NCI-H1048 (cell line): ENCODE measurements around the gene CETN3.
A peak's percentile ranks its signal among the peaks of the same experiment; 100 is the strongest.
"Not testable (repeated sequence)": the region's sequence is repeated elsewhere in the genome, so short reads cannot be mapped to it uniquely, and the experiment has no call there.

ENCODE experiments used
- DNase-seq: peaks from one replicate; lab custom pipeline; 2025; lab: John Stamatoyannopoulos, UW

Gene CETN3

DNA sequence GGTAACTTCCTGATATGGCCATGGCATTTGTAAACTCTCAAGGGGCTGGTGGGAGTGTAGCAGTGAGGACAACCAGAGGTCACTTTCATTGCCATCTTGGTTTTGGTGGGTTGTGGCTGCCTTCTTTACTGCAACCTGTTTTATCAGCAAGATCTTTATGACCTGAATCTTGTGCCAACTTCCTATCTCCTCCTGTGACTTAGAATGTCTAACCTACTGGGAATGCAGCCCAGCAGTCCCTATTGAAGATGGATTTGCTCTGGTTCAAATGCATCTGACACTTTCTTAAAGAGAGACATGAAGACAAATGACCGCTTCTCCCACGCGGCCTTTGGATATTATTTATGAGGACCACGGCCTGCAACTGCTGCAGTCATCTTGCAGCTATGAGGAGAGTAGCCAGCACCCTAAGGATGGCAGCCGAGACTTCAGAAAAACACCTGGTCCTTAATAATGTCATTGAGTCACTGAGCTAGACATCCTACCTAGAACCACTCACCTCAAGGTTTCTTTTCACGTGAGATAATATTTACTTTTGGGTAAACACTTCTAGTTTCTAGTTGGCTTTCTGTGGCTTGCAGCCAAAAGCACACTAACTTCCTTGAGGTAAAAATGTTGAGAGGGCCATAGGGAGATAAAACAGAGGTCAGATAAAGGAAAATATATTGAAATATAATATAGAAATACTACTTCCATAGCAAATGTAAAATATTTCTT lies 28.2 kb downstream of the CETN3 start:
- no peak for DNase-seq

DNA sequence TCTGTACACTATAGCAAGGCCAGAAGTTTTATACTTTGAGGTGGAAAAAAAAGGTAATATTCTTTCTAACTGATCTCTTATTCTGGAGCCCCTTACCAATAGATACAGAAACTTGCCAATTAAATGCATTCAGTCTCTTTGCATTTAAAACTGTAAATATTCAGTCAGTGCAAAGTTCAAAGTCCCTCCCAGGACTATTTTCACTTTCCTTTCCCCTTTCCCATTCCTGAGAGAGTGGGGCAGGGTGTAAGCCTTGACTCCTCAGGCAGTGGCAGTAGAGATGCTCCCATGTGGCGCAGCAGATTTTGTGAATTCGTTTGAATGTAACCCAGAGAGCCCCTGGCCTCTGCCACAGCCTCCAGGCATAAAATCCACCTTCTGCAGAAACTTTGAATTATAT lies 29.9 kb downstream of the CETN3 start:
- DNase-seq: no peak

DNA sequence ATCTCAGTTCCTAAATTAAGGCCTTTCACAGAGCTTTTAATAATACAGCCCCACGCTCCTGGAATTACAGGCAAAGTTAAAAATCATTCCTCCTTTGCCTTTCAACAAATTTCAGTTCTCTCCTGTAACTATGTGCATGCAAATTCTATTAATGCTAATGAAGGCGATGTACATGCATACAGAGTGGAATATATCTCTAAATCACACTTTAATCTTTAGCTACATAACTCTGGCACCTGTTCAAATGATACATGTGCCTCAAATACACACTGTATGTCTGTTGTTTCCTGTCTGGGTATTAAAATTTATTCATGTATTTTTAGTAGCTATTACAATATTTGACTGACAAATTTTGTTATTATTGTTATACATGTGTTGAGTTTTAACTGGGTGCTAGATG lies 30.8 kb downstream of the CETN3 start:
- peak; percentile 39 for DNase-seq

DNA sequence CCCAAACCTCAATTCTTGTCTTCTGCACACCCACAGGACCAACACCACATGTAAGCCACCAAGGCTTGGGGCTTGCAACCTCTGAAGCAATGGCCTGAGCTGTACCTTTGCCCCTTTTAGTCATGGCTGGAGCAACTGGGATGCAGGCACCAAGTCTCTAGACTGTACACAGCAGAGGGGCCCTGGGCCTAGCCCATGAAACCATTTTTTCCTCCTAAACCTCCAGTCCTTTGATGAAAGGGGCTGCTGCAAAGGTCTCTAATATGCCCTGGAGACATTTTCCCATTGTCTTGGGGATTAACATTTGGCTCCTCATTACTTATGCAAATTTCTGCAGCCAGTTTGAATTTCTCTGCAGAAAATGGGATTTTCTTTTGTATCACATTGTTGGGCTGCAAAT lies 38.3 kb downstream of the CETN3 start:
- DNase-seq: not testable (repeated sequence)

DNA sequence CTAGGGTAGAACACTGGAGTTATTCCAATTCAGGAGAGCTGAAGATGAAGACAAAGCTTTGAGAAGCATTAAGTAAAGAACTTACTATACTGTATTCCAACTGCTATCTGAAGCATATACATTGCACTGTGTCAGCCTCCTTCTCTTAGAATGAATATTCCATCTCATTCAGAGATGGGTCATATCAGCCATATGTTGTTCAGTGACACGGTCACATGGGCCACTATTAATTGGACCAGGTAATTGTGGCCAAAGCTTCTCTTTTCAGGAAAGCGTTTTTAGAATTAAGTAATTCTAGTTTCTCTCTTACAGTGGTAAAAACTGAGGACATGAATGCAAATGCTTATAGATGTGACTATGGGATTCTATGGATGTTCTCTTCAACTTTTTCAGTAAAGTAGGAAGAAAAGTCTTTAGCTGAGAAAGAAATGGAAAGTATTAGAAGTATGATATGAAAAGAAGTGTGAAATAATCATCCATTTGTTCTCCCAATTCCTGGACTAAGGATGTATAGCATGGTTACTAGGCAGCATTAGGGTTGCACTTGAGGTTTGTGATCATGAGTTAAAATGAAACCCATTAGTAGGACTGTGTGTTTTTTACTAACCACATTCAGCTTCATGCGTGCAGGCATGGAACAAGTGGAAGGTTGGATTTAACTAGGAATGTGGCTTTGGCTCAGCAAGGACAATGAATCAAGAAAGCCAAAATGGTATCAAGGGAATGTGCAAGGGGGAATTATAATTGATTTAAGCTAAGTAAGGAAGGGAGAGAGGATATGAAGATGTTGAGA lies 40.9 kb downstream of the CETN3 start:
- DNase-seq: no peak

DNA sequence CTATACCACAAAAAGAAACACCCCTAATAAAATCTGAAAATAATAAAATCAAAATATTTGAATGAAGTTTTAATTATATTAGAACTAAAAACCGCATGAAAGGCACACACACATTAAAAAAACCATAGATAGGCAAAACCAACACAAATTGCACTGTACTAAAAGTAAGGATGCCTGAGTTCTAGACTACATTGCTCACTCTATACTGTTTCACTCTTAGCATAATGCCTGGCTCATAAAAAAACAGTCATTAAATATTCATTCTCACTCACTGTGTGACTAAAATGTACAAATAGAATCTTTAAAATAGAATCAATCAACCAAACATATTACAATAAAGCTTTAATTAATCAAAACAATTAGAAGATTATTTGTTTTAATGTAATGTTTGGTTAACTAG lies 41.7 kb downstream of the CETN3 start:
- no peak for DNase-seq

DNA sequence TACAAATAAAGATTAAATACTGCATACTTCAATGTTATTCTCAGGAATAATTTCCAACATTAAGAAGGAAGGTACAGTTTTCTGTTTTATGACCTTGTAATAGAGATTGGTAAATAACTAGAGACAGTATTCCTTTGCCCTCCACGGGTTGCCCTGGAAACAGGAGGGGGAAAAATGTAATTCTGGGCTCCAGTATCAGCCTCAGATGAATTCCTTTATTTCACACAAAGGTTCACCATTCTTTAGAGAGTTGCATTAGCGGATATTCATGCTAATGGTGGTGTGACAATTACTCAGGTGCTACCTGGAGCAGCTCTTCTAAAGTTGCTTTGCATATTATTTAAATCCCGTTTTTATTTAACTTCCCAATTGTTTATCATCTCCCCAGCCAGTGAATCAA lies 42.6 kb downstream of the CETN3 start:
- no peak for DNase-seq

DNA sequence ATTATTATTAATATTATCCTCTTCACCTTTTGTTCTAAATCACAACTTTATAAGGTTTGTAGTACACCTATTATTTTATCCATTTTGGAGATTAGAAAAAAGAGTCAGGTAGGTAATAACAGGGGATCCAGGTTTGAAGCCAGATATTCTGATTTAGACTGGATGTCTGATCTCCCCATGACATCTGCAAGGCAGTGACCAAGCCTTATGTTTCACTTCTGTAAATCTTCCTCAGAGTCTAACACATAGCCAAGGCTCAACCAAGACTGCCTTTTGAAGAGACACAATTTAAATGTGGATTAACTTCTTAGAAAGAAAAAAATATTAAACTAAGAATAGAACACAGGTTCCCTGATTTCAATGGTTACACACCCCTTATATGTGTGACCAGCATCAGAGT lies 44.2 kb downstream of the CETN3 start:
- DNase-seq: no peak

DNA sequence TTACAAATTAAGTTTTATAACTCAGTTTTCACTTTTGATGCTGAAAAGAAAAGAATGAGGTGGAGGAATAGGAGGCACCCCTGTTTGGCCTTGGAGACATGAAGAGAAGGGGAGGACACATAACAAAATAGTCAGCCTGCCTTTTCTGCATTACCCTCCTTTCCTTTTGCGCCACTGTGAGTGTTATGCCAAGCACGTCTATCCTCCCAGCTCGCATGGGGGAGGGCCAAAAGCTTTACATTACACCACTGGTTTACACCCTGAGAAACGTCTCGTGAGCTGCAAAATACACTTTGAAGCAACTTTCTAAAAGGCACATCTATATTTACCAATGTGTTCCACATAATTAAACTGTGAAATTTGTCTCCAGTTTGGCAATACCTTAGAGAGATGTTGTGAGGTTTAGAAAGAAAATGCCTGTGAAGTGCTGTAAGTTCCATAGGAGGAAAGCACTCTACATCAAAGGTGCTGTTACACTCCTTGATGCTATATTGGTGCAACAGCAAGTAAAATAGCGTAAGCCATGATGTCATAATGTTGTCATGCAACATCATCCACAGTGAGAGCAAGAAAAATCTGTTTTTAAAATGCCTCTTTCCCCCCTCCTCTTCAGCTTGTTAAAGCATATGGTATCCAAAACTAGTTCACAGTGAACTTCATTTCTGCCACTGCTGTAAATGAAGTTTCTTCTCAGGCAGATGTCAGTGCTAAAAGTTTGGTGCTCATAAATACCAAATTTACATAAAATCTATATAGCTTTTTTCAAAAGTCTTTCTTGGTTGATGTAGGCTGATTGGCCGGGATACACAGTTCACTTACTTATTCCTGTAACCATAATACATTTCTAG lies 50.3 kb downstream of the CETN3 start:
- no peak for DNase-seq

DNA sequence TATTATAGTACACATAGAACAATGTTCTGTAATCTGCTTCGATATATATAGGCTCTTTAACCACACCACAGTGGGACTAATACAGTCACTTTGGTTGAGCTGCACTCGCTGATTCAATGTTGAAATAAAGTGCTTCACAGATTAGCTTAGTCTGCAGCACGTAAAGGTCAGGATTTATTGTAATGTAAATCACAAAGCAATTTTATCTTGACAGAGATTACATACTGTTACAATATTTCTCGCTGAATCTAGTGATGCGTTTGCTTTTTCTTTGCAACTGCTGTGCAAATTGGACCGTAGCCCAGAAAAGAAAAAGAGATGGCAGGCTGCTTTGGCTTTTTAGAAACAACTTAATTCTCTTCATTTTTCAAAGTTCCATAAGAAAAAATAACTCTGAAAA lies 52.9 kb downstream of the CETN3 start:
- no peak for DNase-seq

DNA sequence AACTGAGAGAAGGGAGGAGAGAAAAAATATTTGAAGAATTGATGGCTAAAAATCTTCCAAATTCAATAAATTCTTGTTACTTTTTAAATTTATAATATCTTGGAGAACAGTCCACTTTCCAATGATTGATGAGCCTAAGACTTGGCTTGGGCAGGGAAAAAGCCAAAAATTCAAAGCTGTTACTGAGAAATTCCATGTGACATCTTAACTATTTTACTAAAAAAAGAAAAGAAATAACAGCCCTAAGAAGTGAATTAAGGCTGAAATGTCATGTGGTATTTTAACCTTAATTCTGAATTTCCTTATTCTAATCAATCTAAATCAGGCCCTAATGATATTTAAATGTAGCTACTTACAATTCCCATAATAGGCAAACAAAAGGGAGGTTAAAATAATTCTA lies 53.4 kb downstream of the CETN3 start:
- DNase-seq: no peak

DNA sequence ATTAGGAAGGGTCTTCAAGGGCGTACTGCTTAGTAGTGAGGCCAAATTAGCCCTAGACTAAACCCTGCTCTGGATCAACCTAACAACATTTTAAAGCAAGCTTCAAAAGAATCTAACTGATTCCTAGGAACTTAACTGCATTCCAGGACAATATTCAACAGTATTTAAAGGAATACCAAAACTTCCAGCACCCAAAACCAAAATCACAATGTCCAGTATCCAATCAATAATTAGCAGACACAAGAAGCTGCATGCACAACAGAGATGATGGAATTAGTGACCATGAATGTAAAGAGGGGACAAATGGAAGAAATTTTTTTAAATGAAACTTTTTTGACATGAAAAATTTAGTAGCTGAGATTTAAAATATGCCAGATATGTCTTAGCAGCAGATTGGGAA lies 53.9 kb downstream of the CETN3 start:
- no peak for DNase-seq

DNA sequence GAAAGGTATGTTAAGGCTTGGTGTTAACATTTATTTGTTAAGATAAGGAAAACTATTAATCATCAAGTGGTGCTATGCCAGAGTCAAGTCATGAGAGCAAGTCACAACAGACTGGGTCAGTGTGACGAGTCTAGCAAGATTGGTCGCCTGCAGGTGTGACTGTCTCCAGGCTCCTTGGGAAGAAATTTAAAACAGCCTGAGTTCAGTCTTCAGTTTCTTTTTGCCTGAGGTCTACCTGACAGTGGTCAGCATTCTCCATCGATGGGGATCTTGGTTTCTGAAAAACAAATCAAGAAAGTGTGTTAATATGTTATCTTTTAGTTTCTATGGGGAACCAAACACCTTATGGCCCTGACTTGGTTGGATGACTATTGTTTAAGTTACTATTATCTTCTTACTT lies 56.3 kb downstream of the CETN3 start:
- DNase-seq: no peak

DNA sequence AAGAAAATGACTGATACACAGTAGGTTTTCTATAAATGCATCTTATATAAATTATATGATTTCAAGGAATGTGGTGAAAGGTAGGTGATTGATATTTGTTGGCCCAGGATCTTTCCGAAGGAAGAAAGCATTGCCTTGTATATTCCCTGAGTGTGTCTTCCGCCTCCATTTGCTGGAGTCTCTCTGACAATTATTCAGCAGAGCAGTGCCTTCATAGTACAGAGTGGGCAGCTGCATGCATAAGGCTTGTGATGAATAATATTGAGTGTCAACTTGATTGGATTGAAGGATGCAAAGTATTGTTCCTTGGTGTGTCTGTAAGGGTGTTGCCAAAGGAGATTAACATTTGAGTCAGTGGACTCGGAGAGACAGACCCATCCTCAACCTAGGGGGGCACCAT lies 58.5 kb downstream of the CETN3 start:
- no peak for DNase-seq

DNA sequence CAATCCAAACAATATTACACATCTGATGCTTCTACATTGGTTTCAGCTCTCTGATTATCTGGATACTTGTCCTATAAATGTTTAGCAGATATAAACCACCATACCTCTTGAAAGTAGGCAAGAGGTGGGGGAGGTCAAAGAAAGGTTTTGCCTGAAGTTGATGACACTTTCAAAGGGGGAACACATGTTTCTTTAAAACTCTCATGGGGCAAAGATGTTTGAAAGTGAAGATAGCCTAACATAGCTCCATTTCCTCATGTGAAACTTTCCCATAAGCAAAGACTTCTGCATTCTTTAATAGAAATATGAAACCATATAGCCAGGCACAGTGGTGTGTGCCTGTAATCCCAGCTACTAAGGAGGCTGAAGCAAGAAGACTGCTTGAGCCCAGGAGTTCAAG lies 62.1 kb downstream of the CETN3 start:
- DNase-seq: no peak

DNA sequence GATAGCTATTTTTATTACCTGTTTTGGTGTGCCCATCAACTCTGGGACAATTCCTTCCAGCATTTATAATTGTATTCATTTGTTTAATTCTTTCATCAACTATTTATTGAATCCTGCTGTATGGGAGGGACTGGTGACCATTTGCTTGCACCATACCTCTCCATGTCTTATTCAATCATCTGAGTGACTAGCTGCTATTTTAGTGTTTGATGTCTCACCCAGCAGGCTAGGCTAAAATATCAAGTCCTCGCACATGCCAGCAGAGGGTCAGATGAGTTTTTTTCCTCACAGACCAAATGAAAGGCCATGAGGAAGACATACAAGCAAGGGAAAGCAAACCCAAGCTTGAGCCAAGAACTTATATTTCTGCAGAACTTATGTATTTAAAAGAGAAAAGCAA lies 63.9 kb downstream of the CETN3 start:
- no peak for DNase-seq

DNA sequence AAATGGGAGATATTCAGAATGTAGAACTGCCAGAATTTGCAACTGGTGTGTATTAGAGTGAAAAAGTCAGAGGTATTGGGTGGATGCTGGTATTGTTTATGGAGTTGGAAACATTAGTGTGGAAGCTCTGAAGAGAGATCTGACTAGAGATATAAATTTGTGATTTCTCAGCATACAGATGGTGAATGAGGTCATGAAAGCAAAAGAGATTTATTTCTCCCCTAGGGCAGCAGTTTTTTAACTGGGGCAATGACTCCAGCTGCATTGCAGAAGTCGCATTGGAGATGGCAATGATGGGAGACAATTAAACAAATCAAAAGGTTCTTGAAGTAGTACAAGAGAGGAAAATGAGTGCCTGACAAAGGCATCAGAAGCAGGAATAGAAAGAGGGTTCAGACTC lies 64.9 kb downstream of the CETN3 start:
- no peak for DNase-seq

DNA sequence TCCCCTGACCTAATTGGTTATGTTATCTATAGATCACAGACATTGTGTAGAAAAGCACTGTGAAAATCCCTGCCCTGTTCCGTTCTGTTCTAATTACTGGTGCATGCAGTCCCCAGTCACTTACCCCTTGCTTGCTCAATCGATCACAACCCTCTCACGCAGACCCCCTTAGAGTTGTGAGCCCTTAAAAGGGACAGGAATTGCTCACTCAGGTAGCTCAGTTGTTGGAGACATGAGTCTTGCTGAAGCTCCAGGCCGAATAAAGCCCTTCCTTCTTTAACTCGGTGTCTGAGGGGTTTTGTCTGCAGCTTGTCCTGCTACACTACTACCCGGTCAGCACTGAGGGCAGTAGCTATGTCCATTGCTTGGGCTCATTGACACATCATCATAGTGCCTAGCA lies 65.8 kb downstream of the CETN3 start:
- DNase-seq: not testable (repeated sequence)

DNA sequence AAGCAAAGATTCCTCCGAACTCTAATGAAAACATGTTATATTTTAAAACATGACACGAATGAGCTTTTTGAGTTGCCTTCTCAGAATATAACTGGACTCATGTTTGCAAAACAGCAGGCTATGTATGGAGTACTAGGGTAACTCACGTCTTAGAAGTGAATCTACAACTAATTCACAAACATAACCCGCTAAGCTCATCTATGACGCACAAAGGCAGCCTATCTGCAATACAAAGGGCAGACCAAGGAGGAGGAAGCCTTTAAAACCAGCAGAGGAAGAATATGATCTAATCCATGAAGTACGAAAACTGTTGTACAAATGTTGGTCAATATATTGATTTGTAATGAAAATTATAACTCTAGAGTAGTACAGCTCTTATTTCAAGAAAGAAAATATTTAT lies 67.0 kb downstream of the CETN3 start:
- DNase-seq: no peak
